Fibroblast of lung (primary cell): ENCODE results near the gene ATF7IP.

ENCODE experiments used
- CTCF ChIP-seq, 2 donors: IDR thresholded peaks in 1 of 2; conservative IDR thresholded peaks in 1 of 2; 1 replicate in 1 of 2; 2 replicates in 1 of 2; pipeline ENCODE4 v1.5.1; 2011 to 2012; ENCODE audit warnings: low read length in 2 of 2, control low read depth in 1 of 2, inconsistent platforms in 1 of 2, low read depth in 1 of 2, mild to moderate bottlenecking in 1 of 2
- EZH2 ChIP-seq: IDR thresholded peaks from 2 replicates; pipeline ENCODE4 v1.5.1; 2012; ENCODE audit warnings: low read length, control low read depth, mild to moderate bottlenecking; ENCODE audit errors: missing control alignments

DNA sequence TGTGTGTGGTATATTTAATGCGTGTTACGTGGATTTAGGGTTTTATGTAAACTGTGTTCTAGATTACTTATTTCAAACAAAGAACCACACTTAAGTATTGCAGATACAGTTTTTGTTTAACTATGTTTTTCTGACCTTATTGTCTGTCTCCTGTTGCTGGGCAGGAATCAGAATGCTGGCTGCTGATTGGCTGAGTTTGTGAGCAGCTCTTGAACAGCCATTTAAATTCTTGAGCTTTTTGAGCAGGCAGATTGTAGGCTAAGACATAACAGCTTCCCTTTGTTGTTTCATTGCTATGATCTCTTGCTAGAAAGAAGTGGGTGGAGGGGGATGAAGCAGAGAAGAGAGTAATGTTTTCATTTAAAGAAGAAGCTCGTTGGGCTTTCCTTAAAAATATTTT is 52.2 kb downstream of the ATF7IP start:
- TF ChIP-seq CTCF (conservative IDR thresholded peaks at IDR 0.05 in 1 of 2, IDR thresholded peaks at IDR 0.05 in 1 of 2; ENCODE audit: low read depth in 1 of 2, low read length in 2 of 2) (no peak), EZH2 (no peak)
